ENCODE data around the gene PHF19.
A peak's percentile ranks its signal among the peaks of the same experiment; 100 is the strongest.

The PHF19 gene

DNA sequence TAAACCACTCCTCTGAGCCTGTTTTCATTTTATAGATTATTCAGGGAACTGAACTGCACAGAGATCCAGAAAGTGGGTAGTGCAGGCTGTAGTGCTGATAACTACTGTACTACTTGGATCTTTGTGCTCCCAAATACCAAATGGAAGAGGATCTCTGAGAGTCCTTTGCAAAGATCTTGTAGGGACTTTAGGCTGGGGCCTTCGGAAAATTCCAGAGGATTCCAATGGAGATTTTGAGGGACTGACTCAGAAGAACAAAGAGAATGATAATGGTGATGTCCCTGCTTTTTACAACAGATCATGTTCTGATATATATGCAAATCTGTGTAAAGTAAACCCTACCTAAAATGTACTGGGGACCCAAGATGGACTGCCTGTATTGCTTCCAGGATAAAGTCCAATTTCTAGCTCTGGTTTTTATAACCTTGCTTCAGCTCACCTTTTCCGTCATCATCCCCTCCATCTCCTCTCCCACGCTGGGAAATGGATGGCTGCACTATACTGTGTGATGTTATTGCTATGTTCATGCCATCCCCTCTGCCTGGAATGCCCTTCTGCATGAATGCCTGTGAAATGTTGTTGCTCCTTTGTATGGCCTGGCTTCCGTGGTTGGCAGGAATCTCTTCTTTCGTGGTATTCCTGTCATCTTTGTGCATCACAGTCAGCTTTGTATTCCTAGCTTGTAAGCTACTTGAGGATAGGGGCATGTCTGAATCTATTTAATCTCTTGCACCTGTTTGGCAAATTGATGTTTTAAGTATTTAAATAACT lies 24.6 kb downstream of the PHF19 start:
- Mint-ChIP-seq H3K4me1 (ENCODE audit: low read depth) (peaks cover 14% of the 10 kb centered on the region), H3K27ac (no peak overlapping the region), H3K4me3 (no peak overlapping the region), H3K36me3 (ENCODE audit: low read depth) (peaks cover 35% of the 10 kb centered on the region), H3K27me3 (ENCODE audit: low read depth) (no peaks in the 10 kb centered on the region), H3K9me3 (no peaks in the 10 kb centered on the region)

DNA sequence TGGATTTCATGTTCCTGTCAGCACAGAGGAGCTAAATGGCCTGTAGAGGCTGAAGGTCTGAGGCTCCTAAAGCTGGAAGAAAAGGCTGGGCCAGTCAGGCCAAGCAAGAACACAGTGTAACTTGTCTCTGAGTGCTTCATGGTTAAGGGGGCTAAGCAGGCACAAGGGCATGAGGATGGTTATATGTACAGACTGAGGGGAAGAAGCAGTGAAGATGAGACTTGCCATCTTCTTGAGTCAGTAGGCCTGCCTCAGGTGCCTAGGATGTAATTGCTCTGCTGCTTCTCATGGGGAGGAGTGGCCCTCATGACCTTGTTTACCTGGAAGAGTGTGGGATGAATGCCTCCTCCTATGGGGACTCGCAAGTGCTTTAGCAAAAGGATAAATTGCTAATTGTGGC lies 25.5 kb downstream of the PHF19 start:
- Mint-ChIP-seq H3K4me3 (no peak overlapping the region), H3K27ac (no peak overlapping the region), H3K36me3 (ENCODE audit: low read depth) (peaks cover 34% of the 10 kb centered on the region), H3K9me3 (no peaks in the 10 kb centered on the region), H3K4me1 (ENCODE audit: low read depth) (peaks cover 21% of the 10 kb centered on the region), H3K27me3 (ENCODE audit: low read depth) (no peaks in the 10 kb centered on the region)

DNA sequence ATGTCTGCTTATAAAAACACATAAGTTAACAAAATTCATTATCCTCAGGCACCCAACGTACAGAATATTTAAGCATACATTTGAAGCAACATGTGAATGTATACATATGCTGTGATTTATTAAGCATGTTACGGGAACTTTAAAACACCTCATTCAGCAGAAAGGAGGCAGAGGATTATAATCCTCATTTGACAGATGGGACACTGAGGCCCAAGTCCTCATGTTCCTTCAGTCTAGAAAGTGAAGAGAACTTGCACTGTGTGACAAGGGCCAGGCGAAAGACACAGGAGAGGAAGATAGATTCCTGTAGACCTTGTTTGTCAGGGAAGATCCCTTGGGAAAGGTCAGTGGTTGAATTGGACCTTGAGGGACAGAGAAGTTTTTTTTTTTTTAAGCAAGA lies 26.7 kb downstream of the PHF19 start:
- Mint-ChIP-seq H3K4me1 (ENCODE audit: low read depth) (peaks cover 32% of the 10 kb centered on the region), H3K4me3 (no peak overlapping the region), H3K27me3 (ENCODE audit: low read depth) (no peaks in the 10 kb centered on the region), H3K36me3 (ENCODE audit: low read depth) (peaks cover 36% of the 10 kb centered on the region), H3K9me3 (no peaks in the 10 kb centered on the region), H3K27ac (no peak overlapping the region)

DNA sequence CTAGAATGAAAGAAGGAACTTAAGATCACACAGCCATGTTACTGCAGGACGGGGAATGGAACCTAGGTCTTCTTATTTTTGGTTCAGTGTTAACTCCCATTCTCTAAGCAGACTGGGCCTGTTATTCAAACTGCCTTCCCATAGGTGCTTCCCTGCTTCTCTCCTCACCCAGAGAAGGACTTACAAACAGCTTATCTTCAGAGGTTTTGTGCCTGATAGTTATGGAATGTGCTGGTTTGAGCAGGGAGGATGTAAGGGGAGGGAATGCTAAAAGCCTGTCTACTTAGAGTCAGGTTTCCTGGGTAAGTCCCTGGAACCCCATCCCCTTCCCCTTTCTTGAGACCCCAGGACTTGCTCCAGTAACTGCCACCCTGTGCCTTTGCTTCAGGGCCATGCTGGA lies 30.1 kb downstream of the PHF19 start:
- H3K4me3 Mint-ChIP-seq: no peak overlapping the region
- H3K27ac Mint-ChIP-seq: peak overlapping the region; percentile 95
- no peaks in the 10 kb centered on the region for H3K27me3 Mint-ChIP-seq (ENCODE audit: low read depth)
- peaks cover 49% of the 10 kb centered on the region for H3K4me1 Mint-ChIP-seq (ENCODE audit: low read depth)
- H3K9me3 Mint-ChIP-seq: no peaks in the 10 kb centered on the region
- H3K36me3 Mint-ChIP-seq (ENCODE audit: low read depth): peaks cover 45% of the 10 kb centered on the region

DNA sequence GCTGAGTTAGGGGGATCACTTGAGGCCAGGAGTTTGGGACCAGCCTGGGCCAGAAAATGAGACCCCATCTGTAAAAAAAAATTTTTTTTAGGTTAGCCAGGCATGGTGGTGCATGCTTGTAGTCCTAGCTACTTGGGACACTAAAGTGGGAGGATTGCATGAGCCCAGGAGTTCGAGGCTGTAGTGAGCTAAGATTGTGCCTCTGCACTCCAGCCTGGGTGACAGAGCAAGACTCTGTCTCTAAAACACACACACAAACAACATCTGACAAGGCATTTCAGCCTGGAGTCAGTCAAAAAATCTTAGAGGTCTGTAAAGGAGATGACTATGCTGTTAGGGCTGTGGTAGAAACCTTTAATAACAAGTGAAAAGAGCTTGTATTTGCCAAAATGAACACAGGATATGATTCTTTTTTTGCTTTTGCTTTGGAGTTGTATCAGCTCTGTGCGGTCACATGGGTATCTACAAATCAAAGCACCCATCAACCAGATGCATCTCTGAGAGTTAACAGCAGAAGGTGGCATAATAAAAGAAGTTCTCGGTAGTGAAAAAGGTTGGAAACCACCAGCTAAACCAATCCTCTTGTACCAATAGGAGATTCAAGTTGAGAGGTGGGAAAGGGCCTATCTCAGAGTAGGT lies 30.6 kb downstream of the PHF19 start:
- no peaks in the 10 kb centered on the region for H3K9me3 Mint-ChIP-seq
- peak overlapping the region; percentile 49 for H3K4me3 Mint-ChIP-seq
- H3K4me1 Mint-ChIP-seq (ENCODE audit: low read depth): peaks cover 55% of the 10 kb centered on the region
- H3K36me3 Mint-ChIP-seq (ENCODE audit: low read depth): peaks cover 46% of the 10 kb centered on the region
- no peaks in the 10 kb centered on the region for H3K27me3 Mint-ChIP-seq (ENCODE audit: low read depth)
- peak overlapping the region; percentile 95 for H3K27ac Mint-ChIP-seq

DNA sequence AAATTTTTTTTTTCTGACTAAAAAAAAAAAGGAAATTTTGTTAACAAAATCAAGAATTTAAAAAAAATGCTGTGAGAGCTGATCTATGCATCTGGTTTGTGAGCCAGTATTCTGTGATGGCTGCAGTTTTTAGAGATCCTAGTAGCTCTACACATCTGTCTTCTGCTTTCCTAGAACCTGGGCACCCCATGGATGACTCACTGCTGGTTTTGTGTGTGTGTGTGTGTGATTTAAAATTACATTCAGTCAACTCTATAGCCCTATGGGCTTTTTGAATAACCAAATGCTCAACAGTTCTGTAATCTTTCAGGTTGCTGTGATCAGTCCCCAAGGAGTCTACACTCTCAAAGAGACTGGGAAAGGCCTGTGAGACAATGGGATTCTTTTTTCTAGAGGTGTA lies 31.7 kb downstream of the PHF19 start:
- H3K27ac Mint-ChIP-seq: peak overlapping the region; percentile 95
- peaks cover 39% of the 10 kb centered on the region for H3K36me3 Mint-ChIP-seq (ENCODE audit: low read depth)
- H3K4me3 Mint-ChIP-seq: peak overlapping the region; percentile 96
- peaks cover 56% of the 10 kb centered on the region for H3K4me1 Mint-ChIP-seq (ENCODE audit: low read depth)
- no peaks in the 10 kb centered on the region for H3K27me3 Mint-ChIP-seq (ENCODE audit: low read depth)
- H3K9me3 Mint-ChIP-seq: no peaks in the 10 kb centered on the region

DNA sequence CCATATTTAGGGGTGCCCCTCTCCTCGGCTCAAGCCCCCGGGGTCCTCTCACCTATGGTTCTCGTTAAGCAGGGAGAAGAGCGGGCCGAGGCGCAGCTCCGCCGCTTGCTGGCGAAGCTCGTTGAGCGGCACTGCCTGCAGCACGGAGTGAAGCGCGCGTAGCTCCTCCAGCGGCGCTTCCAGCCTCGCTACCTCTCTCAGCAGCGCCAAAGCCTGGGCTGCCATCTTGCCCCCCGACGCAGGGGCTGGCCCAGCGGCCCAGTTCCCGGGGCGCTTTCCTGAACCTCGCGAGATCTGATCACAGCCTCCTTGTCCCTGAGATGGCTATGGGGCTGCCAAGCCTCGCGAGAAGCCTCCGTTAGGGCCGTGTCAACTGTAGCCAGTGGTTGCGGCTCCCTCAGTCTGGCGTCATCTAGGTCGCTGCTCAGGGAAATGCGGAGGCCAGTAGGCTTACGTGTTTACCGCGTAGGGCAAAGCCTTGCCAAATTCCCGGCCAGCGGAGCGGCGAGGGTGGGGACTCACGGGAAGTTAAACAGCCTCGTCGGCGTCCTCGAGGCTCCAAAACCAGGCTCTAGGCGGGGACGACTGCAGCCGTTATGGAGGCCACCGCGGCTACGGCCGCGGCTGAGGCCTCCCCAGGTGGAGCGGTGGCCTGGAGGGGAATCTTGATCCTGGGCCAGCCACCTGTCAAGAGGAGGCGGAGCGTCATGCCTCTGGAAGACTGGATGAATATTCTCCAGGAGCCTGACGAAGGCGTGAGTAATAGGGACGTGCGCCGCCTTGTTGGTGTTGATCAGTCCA lies 34.1 kb downstream of the PHF19 start, which contains the start of gene PSMD5:
Gene PSMD5, minus strand, starts transcription at position 238 of the 801 bp plus-strand sequence. Its CDS starts 13 bp downstream, at position 225.
- Mint-ChIP-seq H3K36me3 (ENCODE audit: low read depth) (peaks cover 44% of the 10 kb centered on the region), H3K9me3 (no peaks in the 10 kb centered on the region), H3K27me3 (ENCODE audit: low read depth) (no peaks in the 10 kb centered on the region), H3K27ac (peak within 1 kb of the TSS; percentile 95), H3K4me3 (peak within 1 kb of the TSS; percentile 96), H3K4me1 (ENCODE audit: low read depth) (peaks cover 64% of the 10 kb centered on the region)

DNA sequence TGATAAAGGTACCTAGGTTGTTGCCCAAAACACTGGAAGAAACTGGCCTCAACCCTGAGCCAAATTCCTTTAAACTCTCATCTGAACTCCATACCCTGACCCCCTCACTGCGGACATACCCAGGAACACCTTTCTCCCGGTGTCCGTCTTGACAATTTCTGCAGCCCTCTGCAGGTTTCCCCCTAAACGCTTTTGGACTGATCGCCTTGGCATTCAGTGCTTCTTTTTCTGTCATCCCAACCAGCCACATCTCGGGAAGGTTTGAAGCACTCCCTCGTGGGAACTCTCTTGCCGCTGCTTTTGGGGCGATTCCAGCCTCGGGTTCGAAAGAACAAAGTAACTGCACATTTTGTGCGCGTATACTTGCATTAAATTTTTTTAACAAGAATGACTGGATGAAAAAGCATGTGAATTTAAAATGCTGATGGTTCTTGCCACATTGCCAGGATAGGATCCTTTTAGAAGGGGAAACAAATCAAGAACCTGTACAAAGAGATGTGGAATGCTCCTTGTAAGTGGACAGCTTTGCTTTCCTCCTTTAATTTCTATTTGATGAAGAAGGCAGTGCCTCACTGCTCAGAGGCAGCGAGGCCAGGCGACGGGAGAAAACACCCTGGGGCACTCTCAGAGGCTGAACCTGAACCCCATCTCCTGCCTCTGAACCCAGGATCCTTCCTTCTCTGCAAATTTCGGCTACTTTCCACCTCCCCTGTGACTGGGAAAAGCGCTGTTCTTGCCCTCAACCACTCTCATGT lies 34.9 kb downstream of the PHF19 start:
- peaks cover 65% of the 10 kb centered on the region for H3K4me1 Mint-ChIP-seq (ENCODE audit: low read depth)
- H3K27me3 Mint-ChIP-seq (ENCODE audit: low read depth): no peaks in the 10 kb centered on the region
- peak overlapping the region; percentile 95 for H3K27ac Mint-ChIP-seq
- H3K4me3 Mint-ChIP-seq: peak overlapping the region; percentile 96
- H3K36me3 Mint-ChIP-seq (ENCODE audit: low read depth): peaks cover 40% of the 10 kb centered on the region
- no peaks in the 10 kb centered on the region for H3K9me3 Mint-ChIP-seq

DNA sequence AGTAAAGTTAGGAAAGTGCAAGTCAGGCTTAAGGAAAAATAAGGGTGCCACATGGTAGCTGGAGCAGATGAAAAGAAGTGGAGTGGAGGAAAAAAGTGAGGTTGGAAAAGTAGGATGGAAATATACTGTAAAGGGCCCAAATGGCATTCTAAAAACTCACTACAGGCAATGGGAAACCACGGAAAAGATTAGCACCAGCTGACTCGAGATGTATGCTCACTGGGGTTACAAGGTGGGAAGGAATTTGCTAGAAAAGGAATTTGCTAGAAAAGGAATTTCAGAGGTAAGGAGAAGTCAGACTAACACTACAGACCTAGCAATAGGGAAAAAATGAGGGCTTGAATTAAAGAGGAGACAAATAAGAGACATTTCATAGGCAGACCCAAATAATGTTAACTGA lies 37.8 kb downstream of the PHF19 start:
- no peaks in the 10 kb centered on the region for H3K27me3 Mint-ChIP-seq (ENCODE audit: low read depth)
- no peak overlapping the region for H3K4me3 Mint-ChIP-seq
- no peaks in the 10 kb centered on the region for H3K9me3 Mint-ChIP-seq
- H3K27ac Mint-ChIP-seq: peak overlapping the region; percentile 39
- peaks cover 36% of the 10 kb centered on the region for H3K36me3 Mint-ChIP-seq (ENCODE audit: low read depth)
- peaks cover 47% of the 10 kb centered on the region for H3K4me1 Mint-ChIP-seq (ENCODE audit: low read depth)

DNA sequence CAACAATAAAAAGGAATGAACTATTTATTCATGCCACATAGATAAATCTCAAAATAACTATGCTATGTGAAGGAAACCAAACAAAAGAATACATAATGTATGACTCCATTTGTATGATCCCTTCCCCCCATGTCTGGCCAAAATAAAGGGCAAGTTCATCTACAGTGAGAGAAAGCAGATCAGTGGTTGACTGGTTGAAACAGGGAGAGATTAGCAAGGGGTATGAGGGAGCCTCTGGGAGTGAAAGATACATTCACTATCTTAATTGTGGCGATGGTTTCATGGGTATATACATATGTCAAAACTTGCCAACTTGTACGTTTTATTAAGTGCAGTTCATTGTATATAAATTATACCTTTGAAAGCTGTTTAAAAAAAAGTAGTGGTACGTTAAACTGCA lies 39.1 kb downstream of the PHF19 start:
- H3K27me3 Mint-ChIP-seq (ENCODE audit: low read depth): no peaks in the 10 kb centered on the region

DNA sequence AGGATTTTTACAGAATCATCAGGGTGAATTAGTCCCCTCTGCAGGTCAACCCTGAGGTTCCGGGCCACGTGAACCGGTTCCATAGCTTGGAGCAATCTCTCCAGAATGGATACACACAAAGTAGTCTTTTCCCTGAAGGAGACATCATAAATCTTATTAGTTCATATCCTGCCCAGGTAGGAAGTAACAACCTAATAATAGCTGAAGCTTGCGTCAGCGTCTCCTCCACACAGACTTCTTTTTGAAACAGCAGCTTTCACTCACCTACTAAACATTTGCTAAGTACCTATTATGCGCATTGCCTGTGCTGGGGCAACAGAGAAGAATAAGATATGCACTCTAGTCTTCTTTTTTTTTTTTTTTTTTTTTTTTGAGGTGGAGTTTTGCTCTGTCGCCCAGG lies 43.7 kb downstream of the PHF19 start:
- Mint-ChIP-seq H3K27ac (no peak overlapping the region), H3K36me3 (ENCODE audit: low read depth) (peaks cover 38% of the 10 kb centered on the region), H3K4me1 (ENCODE audit: low read depth) (peaks cover 21% of the 10 kb centered on the region), H3K4me3 (no peak overlapping the region), H3K9me3 (no peaks in the 10 kb centered on the region), H3K27me3 (ENCODE audit: low read depth) (no peaks in the 10 kb centered on the region)

More for the DNA sequence above, 39.1 kb downstream of the PHF19 start:
- Mint-ChIP-seq H3K4me3 (no peak overlapping the region), H3K4me1 (ENCODE audit: low read depth) (peaks cover 43% of the 10 kb centered on the region), H3K9me3 (no peaks in the 10 kb centered on the region), H3K27ac (no peak overlapping the region), H3K36me3 (ENCODE audit: low read depth) (peaks cover 34% of the 10 kb centered on the region)

DNA sequence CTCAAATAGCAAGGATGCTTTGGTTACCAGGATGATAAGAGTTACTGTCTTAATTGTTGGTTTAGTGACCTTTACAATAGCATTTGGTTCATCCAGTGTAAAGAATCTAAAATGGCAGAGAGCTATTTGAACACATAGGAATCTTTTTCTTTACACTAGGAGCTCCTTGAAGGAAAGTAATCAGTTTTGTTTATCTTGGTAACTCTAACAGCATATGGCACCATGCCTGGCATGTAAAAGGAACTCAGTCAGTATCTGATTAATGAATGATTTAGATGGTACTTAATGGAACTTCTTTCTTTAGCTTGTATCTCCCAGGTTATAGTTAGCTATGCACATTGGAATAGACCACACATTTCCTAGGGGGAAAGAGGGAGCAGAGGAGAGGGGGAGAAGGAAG lies 44.2 kb downstream of the PHF19 start:
- H3K27me3 Mint-ChIP-seq (ENCODE audit: low read depth): no peaks in the 10 kb centered on the region
- H3K27ac Mint-ChIP-seq: no peak overlapping the region
- peaks cover 39% of the 10 kb centered on the region for H3K36me3 Mint-ChIP-seq (ENCODE audit: low read depth)
- H3K9me3 Mint-ChIP-seq: no peaks in the 10 kb centered on the region
- H3K4me3 Mint-ChIP-seq: no peak overlapping the region
- H3K4me1 Mint-ChIP-seq (ENCODE audit: low read depth): peaks cover 19% of the 10 kb centered on the region

DNA sequence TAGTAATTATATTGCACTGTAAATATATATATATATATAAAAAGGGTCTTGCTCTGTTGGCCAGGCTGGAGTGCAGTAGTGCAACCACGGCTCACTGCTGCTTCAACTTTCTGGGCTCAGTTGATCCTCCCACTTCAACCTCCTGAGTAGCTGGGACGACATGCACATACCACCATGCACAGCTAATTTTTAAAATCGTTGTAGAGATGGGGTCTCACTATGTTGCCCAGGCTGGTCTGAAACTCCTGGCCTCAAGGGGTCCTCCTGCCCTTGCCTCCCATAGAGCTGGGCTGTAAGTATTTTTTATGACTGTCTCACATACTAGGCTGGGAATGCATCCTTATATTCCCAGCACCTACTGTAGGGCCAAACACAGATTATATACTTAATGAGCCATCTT lies 46.1 kb downstream of the PHF19 start:
- H3K36me3 Mint-ChIP-seq (ENCODE audit: low read depth): peaks cover 47% of the 10 kb centered on the region
- no peak overlapping the region for H3K4me3 Mint-ChIP-seq
- H3K27ac Mint-ChIP-seq: no peak overlapping the region

DNA sequence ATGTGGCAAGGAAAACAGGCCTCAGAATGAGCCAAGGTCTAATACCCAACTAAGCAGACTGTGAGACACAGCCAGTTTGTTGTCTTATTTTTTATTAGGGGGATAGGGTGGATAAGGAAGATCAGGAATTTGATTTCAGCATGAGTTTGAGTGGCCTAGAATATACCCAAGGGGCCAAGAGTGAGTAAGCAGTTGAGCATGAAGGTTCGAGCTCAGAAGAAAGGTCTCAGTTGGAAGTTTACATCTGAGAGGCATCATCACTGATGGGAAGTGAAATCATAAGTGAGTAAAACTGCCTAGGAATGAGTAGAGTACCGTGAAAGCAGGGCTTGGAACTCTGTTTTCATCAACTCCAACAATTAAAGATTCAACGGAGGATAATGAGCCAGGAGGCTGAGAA lies 46.8 kb downstream of the PHF19 start:
- Mint-ChIP-seq H3K4me1 (ENCODE audit: low read depth) (peaks cover 8% of the 10 kb centered on the region), H3K27me3 (ENCODE audit: low read depth) (no peaks in the 10 kb centered on the region), H3K4me3 (no peak overlapping the region), H3K27ac (no peak overlapping the region), H3K36me3 (ENCODE audit: low read depth) (peaks cover 47% of the 10 kb centered on the region), H3K9me3 (no peaks in the 10 kb centered on the region)

More for the DNA sequence above, 46.1 kb downstream of the PHF19 start:
- no peaks in the 10 kb centered on the region for H3K9me3 Mint-ChIP-seq
- peaks cover 10% of the 10 kb centered on the region for H3K4me1 Mint-ChIP-seq (ENCODE audit: low read depth)
- no peaks in the 10 kb centered on the region for H3K27me3 Mint-ChIP-seq (ENCODE audit: low read depth)
